HCT116 (cell line): ENCODE measurements around the gene KNDC1. TPM values are rescaled to one million over a fixed set of nuclear protein-coding genes. Genes with fewer than 3 reads are reported as not detected.

Experiments used
- ATAC-seq: fragments of 200-7000 bp; cut with Tn5 transposase; 2 replicates; pipeline ENCODE4 v1.9.1; 2020; ENCODE audit warnings: mild to moderate bottlenecking, moderate library complexity
- BruUV-seq: library from RNA; stranded (reverse); fragments of 400-500 nt; replicated peaks from 2 replicates; lab custom pipeline; 2021; lab: Mats Ljungman, UMichigan
- CTCF ChIA-PET: fragments of 300-600 bp; sonication (Branson Sonifier 250); formaldehyde crosslinking; loops from one replicate; lab custom pipeline; 2021; ENCODE audit warnings: antibody characterized with exemption; lab: Charles Lee
- POLR2A ChIA-PET: fragments of 300-600, 350-600 bp; sonication (Branson Sonifier 250); formaldehyde crosslinking; loops from one replicate; lab custom pipeline; 2021; ENCODE audit warnings: antibody characterized with exemption; lab: Charles Lee
- RAD21 ChIA-PET, 2 experiments: fragments of 300-600 bp; sonication (Branson Sonifier 250); formaldehyde crosslinking; loops; one replicate each; lab custom pipeline; 2023; ENCODE audit warnings: low total read pairs in 2 of 2; ENCODE audit not compliant: uncharacterized antibody in 2 of 2, unreplicated experiment in 2 of 2, low non-redundant PET in 1 of 2; lab: Charles Lee
- DNase-seq: peaks from one replicate; pipeline ENCODE4 v3.0.0-alpha.2; 2010; ENCODE audit warnings: low read depth, low spot score
- H2AFZ ChIP-seq: fragments of 200-600 bp; shearing (Covaris generic), sonication (generic); 2 replicates; pipeline ENCODE4 v1.6.1; 2017; ENCODE audit warnings: low read depth, mixed run types, mixed read lengths, antibody characterized with exemption, low read length; ENCODE audit not compliant: poor library complexity, severe bottlenecking
- H3K27ac ChIP-seq: 2 replicates; pipeline ENCODE4 v1.5.1; 2012; ENCODE audit warnings: low read depth, low read length
- H3K27me3 ChIP-seq: fragments of 200-600 bp; sonication (generic); 2 replicates; pipeline ENCODE4 v1.6.1; 2016; ENCODE audit warnings: mixed run types, low read length, mixed read lengths; ENCODE audit not compliant: insufficient read depth
- H3K36me3 ChIP-seq, 2 experiments: fragments of 200-500 bp in 1 of 2; fragments of 200-600 bp in 1 of 2; sonication (Bioruptor generic) in 1 of 2; sonication (generic) in 1 of 2; 2 replicates each; pipeline versions ENCODE4 v1.5.1 to v1.6.1; 2014 to 2016; ENCODE audit warnings: low read length in 2 of 2, inconsistent platforms in 1 of 2, mixed read lengths in 1 of 2, mixed run types in 1 of 2; ENCODE audit not compliant: insufficient read depth in 2 of 2, control insufficient read depth in 1 of 2
- H3K4me1 ChIP-seq, 2 experiments: fragments of 200-600 bp in 1 of 2; sonication (generic) in 1 of 2; 2 replicates each; pipeline versions ENCODE4 v1.5.1 to v1.6.1; 2012 to 2017; ENCODE audit warnings: low read length in 2 of 2, inconsistent platforms in 1 of 2, mild to moderate bottlenecking in 1 of 2, mixed read lengths in 1 of 2, mixed run types in 1 of 2, moderate library complexity in 1 of 2; ENCODE audit not compliant: insufficient read depth in 2 of 2, control insufficient read depth in 1 of 2
- H3K4me2 ChIP-seq: fragments of 200-600 bp; sonication (generic); 2 replicates; pipeline ENCODE4 v1.6.1; 2017; ENCODE audit warnings: mixed run types, low read length, mixed read lengths
- H3K4me3 ChIP-seq, 2 experiments: fragments of 200-600 bp in 1 of 2; sonication (generic) in 1 of 2; replicated peaks in 1 of 2; 2 replicates each; pipeline ENCODE4 v1.5.1; 2011 to 2016; ENCODE audit warnings: low read length in 2 of 2, control low read depth in 1 of 2, low read depth in 1 of 2, mild to moderate bottlenecking in 1 of 2, mixed read lengths in 1 of 2, mixed run types in 1 of 2
- H3K79me2 ChIP-seq: fragments of 200-600 bp; sonication (generic); 2 replicates; pipeline ENCODE4 v1.6.1; 2017; ENCODE audit warnings: mild to moderate bottlenecking, mixed run types, low read length, moderate library complexity, mixed read lengths; ENCODE audit not compliant: insufficient read depth
- H3K9ac ChIP-seq: fragments of 200-600 bp; sonication (generic); 2 replicates; pipeline ENCODE4 v1.6.1; 2016; ENCODE audit warnings: low read length, mixed read lengths
- H3K9me2 ChIP-seq: fragments of 200-600 bp; sonication (generic), shearing (Covaris generic); 2 replicates; pipeline ENCODE4 v1.6.1; 2017; ENCODE audit warnings: mixed run types, mild to moderate bottlenecking, moderate library complexity; ENCODE audit not compliant: insufficient read depth
- H3K9me3 ChIP-seq, 2 experiments: fragments of 200-500 bp in 1 of 2; fragments of 200-600 bp in 1 of 2; sonication (Bioruptor generic) in 1 of 2; sonication (generic) in 1 of 2; 2 replicates each; pipeline ENCODE4 v1.6.1; 2014 to 2017; ENCODE audit warnings: low read length in 2 of 2, mixed read lengths in 2 of 2, inconsistent platforms in 1 of 2, low read depth in 1 of 2, mild to moderate bottlenecking in 1 of 2, mixed run types in 1 of 2, moderate library complexity in 1 of 2; ENCODE audit not compliant: control insufficient read depth in 1 of 2, insufficient read depth in 1 of 2
- H4K20me1 ChIP-seq: fragments of 200-600 bp; sonication (generic), shearing (Covaris generic); 2 replicates; pipeline ENCODE4 v1.6.1; 2017; ENCODE audit warnings: mixed run types, mild to moderate bottlenecking, moderate library complexity; ENCODE audit not compliant: insufficient read depth
- CBX3 ChIP-seq: IDR thresholded peaks from 2 replicates; pipeline ENCODE4 v1.6.1; 2012; ENCODE audit warnings: low read depth
- CEBPB ChIP-seq: IDR thresholded peaks from 2 replicates; pipeline ENCODE4 v1.6.1; 2012; ENCODE audit warnings: low read depth
- EGR1 ChIP-seq: IDR thresholded peaks from 2 replicates; pipeline ENCODE4 v1.6.1; 2012; ENCODE audit warnings: low read depth
- ELF1 ChIP-seq: IDR thresholded peaks from 2 replicates; pipeline ENCODE4 v1.6.1; 2012; ENCODE audit warnings: low read depth, borderline replicate concordance
- JUND ChIP-seq: IDR thresholded peaks from 2 replicates; pipeline ENCODE4 v1.6.1; 2012
- MAX ChIP-seq: IDR thresholded peaks from 2 replicates; pipeline ENCODE4 v1.6.1; 2012
- POLR2AphosphoS5 ChIP-seq: IDR thresholded peaks from 2 replicates; pipeline ENCODE4 v1.6.1; 2011; ENCODE audit warnings: mild to moderate bottlenecking, low read depth, low read length, moderate library complexity
- RAD21 ChIP-seq: IDR thresholded peaks from 2 replicates; pipeline ENCODE4 v1.6.1; 2012; ENCODE audit warnings: low read depth, mild to moderate bottlenecking
- REST ChIP-seq: IDR thresholded peaks from 2 replicates; pipeline ENCODE4 v1.6.1; 2012; ENCODE audit warnings: low read depth
- TCF7L2 ChIP-seq: IDR thresholded peaks from 2 replicates; pipeline ENCODE4 v1.7.0; 2011; ENCODE audit warnings: borderline replicate concordance, inconsistent platforms; ENCODE audit not compliant: insufficient read depth, insufficient read length; ENCODE audit errors: extremely low read depth
- intact Hi-C: fragments of 100-400 bp; cut with micrococcal nuclease; formaldehyde crosslinking; loops from 2 replicates; pipeline ENCODE4 v1.10.0; 2022
- total RNA-seq: library from RNA; stranded (reverse); gene quantifications from one replicate; pipeline ENCODE4 v1.2.1, GENCODE V29; 2021; ENCODE audit not compliant: unreplicated experiment

KNDC1 gene
- total RNA-seq, 1 experiment from 2014 or later: 3.6 TPM

GRCh38 chr10:133156674-133157579 lies 3.1 kb upstream of the KNDC1 start:
- intact Hi-C loops: no loop called here
- no TSS peak for BruUV-seq
- TF ChIP-seq JUND: no peak
- TF ChIP-seq ELF1: no peak
- no peak for TF ChIP-seq EGR1
- no peak for TF ChIP-seq CEBPB
- no peak for TF ChIP-seq CBX3
- TF ChIP-seq RAD21: no peak
- TF ChIP-seq REST: no peak
- no peak for TF ChIP-seq TCF7L2
- no peak for TF ChIP-seq POLR2AphosphoS5
- TF ChIP-seq MAX: no peak
- no peak overlapping the region for H3K4me3 ChIP-seq
- H3K9me2 ChIP-seq: no peaks in the 10 kb centered on the region
- POLR2A ChIA-PET: no interaction called here
- no peaks in the 10 kb centered on the region for H3K36me3 ChIP-seq
- H3K4me1 ChIP-seq: peaks cover 0 to 5% of the 10 kb centered on the region in 2 experiments; a peak in 1 of 4 replicates
- ATAC-seq (no peak), DNase-seq (no peak)
- H3K9ac ChIP-seq: no peak overlapping the region
- H3K4me2 ChIP-seq: no peak overlapping the region
- H3K27me3 ChIP-seq: no peaks in the 10 kb centered on the region
- no peaks in the 10 kb centered on the region for H4K20me1 ChIP-seq
- CTCF ChIA-PET: no interaction called here
- no peaks in the 10 kb centered on the region for H3K79me2 ChIP-seq
- H2AFZ ChIP-seq: no peak overlapping the region
- RAD21 ChIA-PET: no interaction called here
- H3K9me3 ChIP-seq: no peaks in the 10 kb centered on the region
- no peak overlapping the region for H3K27ac ChIP-seq
